B cell (primary cell): ENCODE results near the gene IL20RB. TPM values are rescaled to one million over a fixed set of nuclear protein-coding genes. Genes with fewer than 3 reads are reported as not detected.

Experiments
- ATAC-seq: fragments of 200-7000 bp; cut with Tn5 transposase; one replicate; pipeline ENCODE4 v1.10.0; 2021; ENCODE audit warnings: low read depth, mild to moderate bottlenecking, moderate number of reproducible peaks, moderate library complexity
- CTCF ChIA-PET: fragments of 350-600 bp; sonication (Branson Sonifier 250); formaldehyde crosslinking; loops from one replicate; lab custom pipeline; 2021; ENCODE audit warnings: antibody characterized with exemption, inconsistent platforms; lab: Charles Lee
- POLR2A ChIA-PET: fragments of 350-600 bp; sonication (Branson Sonifier 250); formaldehyde crosslinking; loops from one replicate; lab custom pipeline; 2021; ENCODE audit warnings: antibody characterized with exemption; lab: Charles Lee
- DNase-seq: peaks from one replicate; pipeline ENCODE4 v3.0.0; 2013
- H2AFZ ChIP-seq: 2 replicates; pipeline ENCODE4 v1.6.1; 2012; ENCODE audit warnings: mild to moderate bottlenecking, low read depth, low read length; ENCODE audit not compliant: insufficient read depth, poor library complexity, severe bottlenecking
- H3K27ac ChIP-seq, 2 donors: 1 replicate in 1 of 2; 2 replicates in 1 of 2; pipeline ENCODE4 v1.5.1; 2012 to 2013; ENCODE audit warnings: low read length in 2 of 2, mild to moderate bottlenecking in 2 of 2, moderate library complexity in 1 of 2
- H3K27me3 ChIP-seq, 4 experiments: fragments of 200-600 bp in 1 of 4; sonication (generic) in 1 of 4; replicated peaks in 1 of 4; 1 replicate in 2 of 4; 2 replicates in 2 of 4; pipeline versions ENCODE4 v1.6.1 to v1.7.0; 2013 to 2016; ENCODE audit warnings: low read length in 3 of 4, mild to moderate bottlenecking in 2 of 4, mixed read lengths in 1 of 4, moderate library complexity in 1 of 4; ENCODE audit not compliant: insufficient read depth in 4 of 4, control insufficient read depth in 3 of 4; ENCODE audit errors: control extremely low read depth in 1 of 4
- H3K36me3 ChIP-seq, 2 experiments: replicated peaks in 1 of 2; 1 replicate in 1 of 2; 2 replicates in 1 of 2; pipeline versions ENCODE4 v1.6.1 to v1.7.1; 2013; ENCODE audit warnings: low read length in 1 of 2; ENCODE audit not compliant: insufficient read depth in 2 of 2, control insufficient read depth in 1 of 2; ENCODE audit errors: control extremely low read depth in 1 of 2, extremely low read depth in 1 of 2
- H3K4me1 ChIP-seq, 2 donors: fragments of 200-600 bp in 1 of 2; sonication (generic) in 1 of 2; 1 replicate in 1 of 2; 2 replicates in 1 of 2; pipeline versions ENCODE4 v1.5.1 to v1.6.1; 2013 to 2017; ENCODE audit warnings: low read length in 2 of 2; ENCODE audit not compliant: control insufficient read depth in 2 of 2, insufficient read depth in 2 of 2
- H3K4me2 ChIP-seq: replicated peaks from 2 replicates; pipeline ENCODE3; 2012; ENCODE audit warnings: mild to moderate bottlenecking, low read depth, low read length; ENCODE audit not compliant: poor library complexity, severe bottlenecking
- H3K4me3 ChIP-seq, 5 experiments: fragments of 200-600 bp in 1 of 5; sonication (generic) in 1 of 5; 1 replicate in 3 of 5; 2 replicates in 2 of 5; pipeline versions ENCODE4 v1.5.1 to v1.7.0; 2011 to 2016; ENCODE audit warnings: low read length in 4 of 5, mild to moderate bottlenecking in 4 of 5, low read depth in 2 of 5, control low read depth in 1 of 5, moderate library complexity in 1 of 5; ENCODE audit not compliant: insufficient read depth in 1 of 5; ENCODE audit errors: control extremely low read depth in 1 of 5, extremely low read depth in 1 of 5
- H3K79me2 ChIP-seq: fragments of 200-600 bp; sonication (generic); one replicate; pipeline ENCODE4 v1.6.0; 2016; ENCODE audit warnings: low read length; ENCODE audit not compliant: control insufficient read depth, insufficient read depth
- H3K9ac ChIP-seq: fragments of 200-600 bp; sonication (generic); 2 replicates; pipeline ENCODE4 v1.6.1; 2017; ENCODE audit warnings: mild to moderate bottlenecking, low read length, moderate library complexity
- H3K9me3 ChIP-seq, 3 donors: one replicate each; pipeline versions ENCODE4 v1.6.1 to v1.7.1; 2013; ENCODE audit warnings: low read length in 2 of 3; ENCODE audit not compliant: control insufficient read depth in 2 of 3, insufficient read depth in 1 of 3; ENCODE audit errors: control extremely low read depth in 1 of 3
- H4K20me1 ChIP-seq: 2 replicates; pipeline ENCODE4 v1.6.0; 2012; ENCODE audit warnings: mild to moderate bottlenecking, low read length; ENCODE audit not compliant: insufficient read depth, control insufficient read depth, poor library complexity, severe bottlenecking
- H3K27ac Mint-ChIP-seq: one replicate; pipeline ENCODE4 v1.8.0; 2021; ENCODE audit warnings: mixed read lengths
- H3K27me3 Mint-ChIP-seq: one replicate; pipeline ENCODE4 v1.8.0; 2021; ENCODE audit warnings: mixed read lengths
- H3K4me1 Mint-ChIP-seq: one replicate; pipeline ENCODE4 v1.8.0; 2021; ENCODE audit warnings: mixed read lengths
- H3K4me3 Mint-ChIP-seq: one replicate; pipeline ENCODE4 v1.8.0; 2021; ENCODE audit warnings: mixed read lengths
- H3K9me3 Mint-ChIP-seq: one replicate; pipeline ENCODE4 v1.8.0; 2022; ENCODE audit warnings: mixed read lengths; ENCODE audit not compliant: insufficient read depth
- EZH2 ChIP-seq: IDR thresholded peaks from 2 replicates; pipeline ENCODE4 v1.6.1; 2012; ENCODE audit warnings: borderline replicate concordance, low read depth, mild to moderate bottlenecking, moderate library complexity, low read length; ENCODE audit not compliant: insufficient read depth, poor library complexity, severe bottlenecking
- WGBS: methylation state at CpG from one replicate; pipeline ENCODE4 v1.1.5; 2013; ENCODE audit warnings: missing lambda C conversion rate; ENCODE audit not compliant: insufficient coverage; 5-methylcytosine and 5-hydroxymethylcytosine counted together
- intact Hi-C: fragments of 100-400 bp; cut with micrococcal nuclease; formaldehyde crosslinking; loops from one replicate; pipeline ENCODE4 v1.10.0; 2022
- polyA plus RNA-seq: library from polyadenylated mRNA; depleted of rRNA; stranded (reverse); fragments of >200 nt; gene quantifications from 2 replicates; pipeline ENCODE4 v1.2.3, GENCODE V29; 2012
- total RNA-seq, 2 donors: library from RNA; stranded (reverse); fragments of 120-200 nt in 1 of 2; gene quantifications; 1 replicate in 1 of 2; 2 replicates in 1 of 2; pipeline versions ENCODE4 v1.2.3 to v1.2.4, GENCODE V29; 2013 to 2022
- TF ChIP-seq, protein P1 (sequence below): fragments of 200-600 bp; IDR thresholded peaks from one replicate; pipeline ENCODE4 v1.8.0; 2022; ENCODE audit warnings: antibody characterized with exemption, mild to moderate bottlenecking

IL20RB gene
- total and polyA plus RNA-seq, 2 donors (not counting 1 experiment from before 2014, with no cell fraction given): 0.22 to 0.84 TPM

DNA sequence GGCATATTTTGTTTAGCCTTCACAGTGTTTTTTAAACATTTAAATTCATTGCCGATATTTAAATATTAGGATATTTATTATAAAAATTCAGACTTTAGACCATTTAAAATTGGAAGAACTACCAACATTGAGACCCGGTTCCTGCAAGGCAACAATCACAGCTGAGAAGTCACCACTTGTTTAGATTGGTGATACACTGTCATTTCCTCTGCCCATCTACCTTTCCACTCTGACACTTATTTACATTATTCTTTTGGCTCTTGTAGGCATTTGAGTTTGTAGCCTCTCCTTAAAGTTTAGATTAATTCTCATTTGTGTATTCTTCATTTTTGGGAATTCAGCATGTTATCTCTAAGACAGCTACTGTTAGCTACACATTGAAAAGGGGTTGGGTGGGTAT is 10.3 kb upstream of the IL20RB start:
- DNase-seq (no peak), ATAC-seq (no peak)
- peaks cover 17 to 29% of the 10 kb centered on the region in 2 donors for H3K4me1 ChIP-seq
- TF ChIP-seq EZH2: no peak
- H3K9ac ChIP-seq: no peak overlapping the region
- intact Hi-C loops: no loop called here
- H3K4me2 ChIP-seq: no peak overlapping the region
- H3K36me3 ChIP-seq: peaks cover 10% of the 10 kb centered on the region in 2 experiments
- Mint-ChIP-seq H3K27me3 (no peaks in the 10 kb centered on the region), H3K9me3 (no peaks in the 10 kb centered on the region), H3K4me3 (no peak overlapping the region), H3K4me1 (peaks cover 47% of the 10 kb centered on the region), H3K27ac (peak overlapping the region; percentile 87)
- no peaks in the 10 kb centered on the region for H3K9me3 ChIP-seq
- peak overlapping the region in 1 of 2 donors; percentile 66 for H3K27ac ChIP-seq
- peaks cover 9% of the 10 kb centered on the region for H3K79me2 ChIP-seq
- POLR2A ChIA-PET: interaction anchor here (0.9 kb wide), 1 partner anchor 85 kb away, joined by 4 read pairs; the partner anchor contains the start of gene NCK1
- no peak overlapping the region for H2AFZ ChIP-seq
- H3K27me3 ChIP-seq: no peaks in the 10 kb centered on the region
- CTCF ChIA-PET: interaction anchor here (0.7 to 1.0 kb wide), 2 partner anchors 9 to 195 kb away, joined by 3 read pairs; partner anchors contain the start of gene STAG1
- H3K4me3 ChIP-seq: no peak overlapping the region
- no CpG with 5 or more reads among the region's 2 CpGs for WGBS
- H4K20me1 ChIP-seq: no peaks in the 10 kb centered on the region

- no peaks in the 10 kb centered on the region for H3K79me2 ChIP-seq
- intact Hi-C loops: no loop called here
- no peak for TF ChIP-seq EZH2
- TF ChIP-seq, protein P1, sequence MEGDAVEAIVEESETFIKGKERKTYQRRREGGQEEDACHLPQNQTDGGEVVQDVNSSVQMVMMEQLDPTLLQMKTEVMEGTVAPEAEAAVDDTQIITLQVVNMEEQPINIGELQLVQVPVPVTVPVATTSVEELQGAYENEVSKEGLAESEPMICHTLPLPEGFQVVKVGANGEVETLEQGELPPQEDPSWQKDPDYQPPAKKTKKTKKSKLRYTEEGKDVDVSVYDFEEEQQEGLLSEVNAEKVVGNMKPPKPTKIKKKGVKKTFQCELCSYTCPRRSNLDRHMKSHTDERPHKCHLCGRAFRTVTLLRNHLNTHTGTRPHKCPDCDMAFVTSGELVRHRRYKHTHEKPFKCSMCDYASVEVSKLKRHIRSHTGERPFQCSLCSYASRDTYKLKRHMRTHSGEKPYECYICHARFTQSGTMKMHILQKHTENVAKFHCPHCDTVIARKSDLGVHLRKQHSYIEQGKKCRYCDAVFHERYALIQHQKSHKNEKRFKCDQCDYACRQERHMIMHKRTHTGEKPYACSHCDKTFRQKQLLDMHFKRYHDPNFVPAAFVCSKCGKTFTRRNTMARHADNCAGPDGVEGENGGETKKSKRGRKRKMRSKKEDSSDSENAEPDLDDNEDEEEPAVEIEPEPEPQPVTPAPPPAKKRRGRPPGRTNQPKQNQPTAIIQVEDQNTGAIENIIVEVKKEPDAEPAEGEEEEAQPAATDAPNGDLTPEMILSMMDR: no peak
- no peak overlapping the region for H3K27ac ChIP-seq
- ChIA-PET CTCF (no interaction called here), POLR2A (no interaction called here)
- no peak overlapping the region for H3K4me3 ChIP-seq
- peak overlapping the region; percentile 47 for H3K27ac Mint-ChIP-seq
- peaks cover 40% of the 10 kb centered on the region for H3K4me1 Mint-ChIP-seq
- H3K27me3 ChIP-seq: no peaks in the 10 kb centered on the region
- DNase-seq (peak; percentile 20), ATAC-seq (peak; percentile 39)
- H3K9me3 ChIP-seq: no peaks in the 10 kb centered on the region
- H3K36me3 ChIP-seq: peaks cover 9 to 10% of the 10 kb centered on the region in 2 experiments
- H3K27me3 Mint-ChIP-seq: no peaks in the 10 kb centered on the region
- no peak overlapping the region for H3K9ac ChIP-seq
- H3K4me1 ChIP-seq: peaks cover 17 to 29% of the 10 kb centered on the region in 2 donors
- H2AFZ ChIP-seq: no peak overlapping the region
- H4K20me1 ChIP-seq: no peaks in the 10 kb centered on the region
- H3K4me3 Mint-ChIP-seq: peak overlapping the region; percentile 52
- peak overlapping the region; percentile 49 for H3K4me2 ChIP-seq
- no peaks in the 10 kb centered on the region for H3K9me3 Mint-ChIP-seq
Measured at GRCh38 chr3:136949146-136949545, 8.6 kb upstream of the IL20RB start.
